Activated B cell treated with CpG ODN at 0.5 μM for 24 hours (primary cell): ENCODE results near the gene SLC35G1. TPM values are rescaled to one million over a fixed set of nuclear protein-coding genes. Genes with fewer than 3 reads are reported as not detected.

ENCODE experiments used
- ATAC-seq: fragments of 200-7000 bp; cut with Tn5 transposase; one replicate; pipeline ENCODE4 v1.10.0; 2021; ENCODE audit warnings: low read depth, mild to moderate bottlenecking, moderate library complexity
- CTCF ChIA-PET: fragments of 350-600 bp; sonication (Branson Sonifier 250); formaldehyde crosslinking; loops from one replicate; lab custom pipeline; 2021; ENCODE audit warnings: antibody characterized with exemption; lab: Charles Lee
- POLR2A ChIA-PET: fragments of 350-600 bp; sonication (Branson Sonifier 250); formaldehyde crosslinking; loops from one replicate; lab custom pipeline; 2021; ENCODE audit warnings: antibody characterized with exemption; lab: Charles Lee
- DNase-seq: peaks from one replicate; pipeline ENCODE4 v3.0.0; 2022
- H3K27ac Mint-ChIP-seq: one replicate; pipeline ENCODE4 v1.8.0; 2020; ENCODE audit warnings: mixed read lengths
- H3K27me3 Mint-ChIP-seq: one replicate; pipeline ENCODE4 v1.8.0; 2021; ENCODE audit warnings: mixed read lengths
- H3K36me3 Mint-ChIP-seq: one replicate; pipeline ENCODE4 v1.8.0; 2021; ENCODE audit warnings: low read depth, mixed read lengths
- H3K4me1 Mint-ChIP-seq: one replicate; pipeline ENCODE4 v1.8.0; 2021; ENCODE audit warnings: mixed read lengths
- H3K4me3 Mint-ChIP-seq: one replicate; pipeline ENCODE4 v1.8.0; 2020; ENCODE audit warnings: mild to moderate bottlenecking, mixed read lengths
- H3K9me3 Mint-ChIP-seq: one replicate; pipeline ENCODE4 v1.8.0; 2020; ENCODE audit warnings: mixed read lengths
- intact Hi-C: fragments of 100-400 bp; cut with micrococcal nuclease; formaldehyde crosslinking; loops from one replicate; pipeline ENCODE4 v1.15.1; 2024
- total RNA-seq: library from RNA; stranded (reverse); gene quantifications from 2 replicates; pipeline ENCODE4 v1.2.3, GENCODE V29; 2022
- TF ChIP-seq, protein P1 (sequence below): fragments of 200-600 bp; IDR thresholded peaks from one replicate; pipeline ENCODE4 v1.8.0; 2022; ENCODE audit warnings: antibody characterized with exemption, mild to moderate bottlenecking

The SLC35G1 gene
- total RNA-seq, 1 donor from 2014 or later = 2.1 TPM

DNA sequence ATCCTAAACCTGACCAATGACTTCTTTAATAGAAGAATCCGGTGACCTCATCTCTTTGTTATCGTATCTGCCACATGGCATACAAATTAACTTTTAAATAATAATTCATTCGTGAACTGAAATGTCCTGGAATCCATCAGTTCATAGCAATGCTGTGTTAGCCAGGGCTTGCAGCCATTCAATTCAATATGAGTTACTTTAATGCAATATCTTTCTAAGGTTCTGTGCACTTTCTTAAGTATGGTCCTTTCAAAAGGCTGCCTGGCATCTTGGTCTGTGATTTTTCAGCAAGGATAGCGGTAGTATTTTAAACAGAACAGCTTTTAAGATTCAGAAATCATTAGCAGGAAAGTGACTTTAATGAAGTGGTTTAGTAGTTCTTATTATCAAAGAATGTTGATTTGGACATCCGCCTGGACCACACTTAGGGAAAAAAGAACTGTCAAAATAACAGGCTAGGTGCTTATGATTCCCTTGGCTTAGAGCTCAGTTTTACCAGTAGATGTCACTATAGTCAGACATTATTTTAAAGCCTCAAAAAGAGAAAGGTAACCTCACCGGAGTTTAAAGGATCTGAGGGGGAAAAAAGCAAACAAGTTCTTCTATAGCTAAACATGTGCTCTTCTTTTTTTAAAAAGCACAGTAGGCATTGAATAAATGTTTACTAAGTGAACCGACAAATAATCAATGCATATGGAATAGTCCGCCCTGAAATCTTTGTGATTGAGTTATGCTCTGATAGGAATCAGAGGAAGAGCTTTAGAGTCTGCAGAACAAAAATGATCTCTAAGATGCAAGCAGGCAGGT lies 22.7 kb downstream of the SLC35G1 start:
- H3K9me3 Mint-ChIP-seq = no peaks in the 10 kb centered on the region
- ChIA-PET POLR2A (no interaction called here), CTCF (interaction anchor here (0.6 to 1.4 kb wide), 4 partner anchors 9 to 528 kb away, joined by 3 to 10 read pairs (median 4); no protein-coding TSS in a partner anchor)
- H3K27me3 Mint-ChIP-seq = no peaks in the 10 kb centered on the region
- TF ChIP-seq, protein P1, sequence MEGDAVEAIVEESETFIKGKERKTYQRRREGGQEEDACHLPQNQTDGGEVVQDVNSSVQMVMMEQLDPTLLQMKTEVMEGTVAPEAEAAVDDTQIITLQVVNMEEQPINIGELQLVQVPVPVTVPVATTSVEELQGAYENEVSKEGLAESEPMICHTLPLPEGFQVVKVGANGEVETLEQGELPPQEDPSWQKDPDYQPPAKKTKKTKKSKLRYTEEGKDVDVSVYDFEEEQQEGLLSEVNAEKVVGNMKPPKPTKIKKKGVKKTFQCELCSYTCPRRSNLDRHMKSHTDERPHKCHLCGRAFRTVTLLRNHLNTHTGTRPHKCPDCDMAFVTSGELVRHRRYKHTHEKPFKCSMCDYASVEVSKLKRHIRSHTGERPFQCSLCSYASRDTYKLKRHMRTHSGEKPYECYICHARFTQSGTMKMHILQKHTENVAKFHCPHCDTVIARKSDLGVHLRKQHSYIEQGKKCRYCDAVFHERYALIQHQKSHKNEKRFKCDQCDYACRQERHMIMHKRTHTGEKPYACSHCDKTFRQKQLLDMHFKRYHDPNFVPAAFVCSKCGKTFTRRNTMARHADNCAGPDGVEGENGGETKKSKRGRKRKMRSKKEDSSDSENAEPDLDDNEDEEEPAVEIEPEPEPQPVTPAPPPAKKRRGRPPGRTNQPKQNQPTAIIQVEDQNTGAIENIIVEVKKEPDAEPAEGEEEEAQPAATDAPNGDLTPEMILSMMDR = no peak
- DNase-seq (no peak), ATAC-seq (no peak)
- no peak overlapping the region for H3K27ac Mint-ChIP-seq
- no peaks in the 10 kb centered on the region for H3K36me3 Mint-ChIP-seq
- H3K4me1 Mint-ChIP-seq = no peaks in the 10 kb centered on the region
- intact Hi-C loops = loop anchor here (1.0 kb wide), 1 partner anchor 404 kb away; no protein-coding TSS in a partner anchor
- no peak overlapping the region for H3K4me3 Mint-ChIP-seq

DNA sequence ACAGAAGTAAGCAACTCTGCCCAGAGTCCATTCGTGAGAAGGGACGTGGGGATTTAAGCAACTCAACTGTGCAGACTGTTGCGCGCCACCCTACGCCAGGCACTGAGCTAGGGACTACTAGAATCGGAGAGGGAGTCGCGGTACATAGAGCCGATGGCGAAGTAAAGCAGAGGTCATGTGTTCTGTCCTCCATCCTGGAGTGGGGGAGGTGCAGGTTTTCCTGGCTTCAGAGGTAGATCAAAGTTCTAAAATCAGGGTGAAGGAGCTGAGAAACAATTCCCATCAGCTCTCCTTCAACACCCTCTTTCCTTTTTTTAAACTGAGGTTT lies 23.2 kb downstream of the SLC35G1 start:
- Mint-ChIP-seq H3K4me3 (no peak overlapping the region), H3K27ac (no peak overlapping the region), H3K4me1 (no peaks in the 10 kb centered on the region), H3K27me3 (no peaks in the 10 kb centered on the region), H3K9me3 (no peaks in the 10 kb centered on the region), H3K36me3 (no peaks in the 10 kb centered on the region)
- intact Hi-C loops = no loop called here
- POLR2A ChIA-PET = no interaction called here
- CTCF ChIA-PET = interaction anchor here (0.9 to 1.4 kb wide), 3 partner anchors 8 to 527 kb away, joined by 3 to 10 read pairs (median 6); no protein-coding TSS in a partner anchor
- DNase-seq (no peak), ATAC-seq (no peak)
- TF ChIP-seq, protein P1 = no peak

DNA sequence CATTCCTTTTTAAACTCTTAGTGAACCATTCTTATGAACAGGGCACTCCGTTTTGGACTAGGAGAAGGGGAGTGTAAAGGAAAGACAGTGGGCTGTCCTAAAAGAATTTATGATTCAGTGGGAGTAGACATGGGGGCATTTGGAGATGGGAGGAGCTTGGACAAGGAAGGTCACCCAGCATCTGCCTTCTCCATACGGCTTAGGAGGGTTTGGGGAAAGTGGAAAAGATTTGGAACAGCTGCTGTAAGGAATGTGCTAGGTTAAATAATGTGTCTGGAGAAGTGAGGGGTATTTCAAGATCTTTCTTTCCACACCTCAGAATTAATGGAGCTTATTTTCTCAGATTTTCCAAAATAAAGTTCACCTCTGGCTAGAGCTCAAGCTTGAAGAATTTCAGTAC lies 24.0 kb downstream of the SLC35G1 start:
- Mint-ChIP-seq H3K4me1 (no peaks in the 10 kb centered on the region), H3K9me3 (no peaks in the 10 kb centered on the region), H3K36me3 (no peaks in the 10 kb centered on the region), H3K4me3 (no peak overlapping the region), H3K27ac (no peak overlapping the region), H3K27me3 (no peaks in the 10 kb centered on the region)
- intact Hi-C loops = no loop called here
- no peak for DNase-seq
- no peak for ATAC-seq
- TF ChIP-seq, protein P1 = no peak
- CTCF ChIA-PET = no interaction called here
- POLR2A ChIA-PET = no interaction called here

DNA sequence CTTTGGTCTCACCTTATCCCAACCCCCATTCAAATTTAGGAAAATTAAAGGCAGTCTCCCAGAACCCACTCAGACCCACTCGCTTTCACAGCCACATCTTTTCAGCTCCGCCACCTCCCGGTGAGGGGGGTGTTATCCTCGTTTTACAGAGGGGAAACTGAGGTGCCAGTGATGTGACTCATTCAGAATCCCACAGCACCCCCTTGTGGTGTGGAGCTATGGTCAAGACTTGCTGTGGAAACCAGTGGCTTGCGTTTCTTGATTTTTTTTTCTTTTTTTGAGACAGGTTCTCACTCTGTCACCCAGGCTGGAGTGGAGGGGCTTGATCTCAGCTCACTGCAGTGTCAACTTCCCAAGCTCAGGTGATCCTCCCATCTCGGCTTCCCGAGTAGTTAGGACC lies 27.6 kb downstream of the SLC35G1 start:
- ChIA-PET POLR2A (no interaction called here), CTCF (interaction anchor here (0.8 to 2.3 kb wide), 3 partner anchors 9 to 523 kb away, joined by 3 to 6 read pairs (median 3); no protein-coding TSS in a partner anchor)
- Mint-ChIP-seq H3K4me1 (no peaks in the 10 kb centered on the region), H3K36me3 (no peaks in the 10 kb centered on the region), H3K4me3 (no peak overlapping the region), H3K9me3 (no peaks in the 10 kb centered on the region), H3K27ac (no peak overlapping the region), H3K27me3 (peaks cover under 1% of the 10 kb centered on the region)
- ATAC-seq (no peak), DNase-seq (no peak)
- intact Hi-C loops = no loop called here
- TF ChIP-seq, protein P1 = no peak

DNA sequence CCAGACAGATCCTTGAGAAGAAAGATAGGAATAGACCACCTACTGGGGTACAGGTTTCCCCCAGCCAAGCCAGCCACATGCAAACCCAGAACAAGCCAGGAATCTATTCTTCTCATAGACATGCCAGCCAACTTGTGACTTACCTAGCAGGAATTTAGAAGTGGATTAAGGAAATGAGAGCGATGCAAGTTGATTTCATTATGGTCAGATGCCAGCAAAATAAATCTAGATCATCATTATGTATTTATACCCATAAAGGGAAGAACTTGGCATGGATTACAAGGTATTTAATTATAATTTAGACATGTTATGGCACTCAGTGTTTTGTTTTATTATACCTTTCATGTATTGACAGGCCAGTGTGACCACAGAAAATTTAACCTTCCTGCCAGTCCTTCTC lies 32.8 kb downstream of the SLC35G1 start:
- DNase-seq (no peak), ATAC-seq (no peak)
- Mint-ChIP-seq H3K27me3 (peaks cover 3% of the 10 kb centered on the region), H3K9me3 (no peaks in the 10 kb centered on the region), H3K4me3 (no peak overlapping the region), H3K27ac (no peak overlapping the region), H3K4me1 (no peaks in the 10 kb centered on the region), H3K36me3 (no peaks in the 10 kb centered on the region)
- intact Hi-C loops = no loop called here
- ChIA-PET POLR2A (no interaction called here), CTCF (no interaction called here)
- TF ChIP-seq, protein P1 = no peak
